Right lobe of liver (tissue), 6 donors: ENCODE data around the gene TRAF6. TPM values are rescaled to one million over a fixed set of nuclear protein-coding genes. Genes with fewer than 3 reads are reported as not detected.

Experiments used
- ATAC-seq, 4 donors: fragments of 200-7000 bp; cut with Tn5 transposase; one replicate each; pipeline ENCODE4 v1.9.1; 2020; ENCODE audit warnings: mild to moderate bottlenecking in 4 of 4, moderate library complexity in 4 of 4
- DNase-seq, 3 donors: peaks; one replicate each; pipeline ENCODE4 v3.0.0-alpha.2; 2020
- H3K27ac ChIP-seq, 3 donors: fragments of 200-600 bp; one replicate each; pipeline ENCODE4 v1.8.0; 2022
- H3K27me3 ChIP-seq, 2 donors: fragments of 200-600 bp; one replicate each; pipeline ENCODE4 v1.8.0; 2022
- H3K36me3 ChIP-seq, 4 donors: fragments of 200-600 bp; sonication (generic) in 1 of 4; one replicate each; pipeline versions ENCODE4 v1.5.1 to v1.8.0; 2017 to 2022; ENCODE audit warnings: control low read depth in 1 of 4
- H3K4me1 ChIP-seq, 4 donors: fragments of 200-600 bp; sonication (generic) in 1 of 4; one replicate each; pipeline versions ENCODE4 v1.5.1 to v1.8.0; 2017 to 2022; ENCODE audit warnings: control low read depth in 1 of 4
- H3K4me3 ChIP-seq, 3 donors: fragments of 200-600 bp; one replicate each; pipeline ENCODE4 v1.8.0; 2022
- H3K9me3 ChIP-seq, 4 donors: fragments of 200-600 bp; sonication (generic) in 1 of 4; one replicate each; pipeline versions ENCODE4 v1.5.1 to v1.8.0; 2017 to 2022; ENCODE audit warnings: control low read depth in 1 of 4
- POLR2A ChIP-seq: fragments of 450-650 bp; IDR thresholded peaks from one replicate; pipeline ENCODE4 v1.6.1; 2017; ENCODE audit warnings: antibody characterized with exemption, mild to moderate bottlenecking
- WGBS: methylation state at CpG from one replicate; pipeline ENCODE4 v1.1.6; 2018; ENCODE audit warnings: low coverage, low lambda C conversion rate; ENCODE audit not compliant: insufficient coverage; ENCODE audit errors: missing lambda C conversion rate; 5-methylcytosine and 5-hydroxymethylcytosine counted together
- intact Hi-C, 2 donors: fragments of 100-400 bp; cut with DNase I; formaldehyde crosslinking; loops; one replicate each; pipeline versions ENCODE4 v1.11.2 to v1.14.1; 2022
- total RNA-seq, 6 experiments: library from RNA; depleted of rRNA in 2 of 6; stranded (reverse); fragments of >200 nt in 2 of 6; fragmentation: NEBNext Ultra II Directional in 3 of 6; extraction: Animal tissue kit (Norgen Biotek cat#: 25700) in 3 of 6; gene quantifications; one replicate each; pipeline versions ENCODE4 v1.1.0 to v1.2.4, GENCODE V29; 2016 to 2023
- TF ChIP-seq, protein P1 (sequence below), 4 donors: fragments of 200-600 bp in 3 of 4; fragments of 450-650 bp in 1 of 4; IDR thresholded peaks; one replicate each; pipeline versions ENCODE4 v1.5.1 to v1.8.0; 2016 to 2022; ENCODE audit warnings: antibody characterized with exemption in 4 of 4, mild to moderate bottlenecking in 2 of 4
- donor health status: DM: no; HTN: yes; CAD: no.
- donor health status: DM: no; HTN: no; CAD: no.
- donor health status: DM: no; HTN: no; CAD: no.
- donor health status: DM: no; HTN: yes; CAD: no.
- donor health status: DM: no; HTN: yes; CAD: no.

TRAF6 gene
- total RNA-seq, 6 experiments from 2014 or later = 4.9 to 7.4 (median 6.7) TPM

DNA sequence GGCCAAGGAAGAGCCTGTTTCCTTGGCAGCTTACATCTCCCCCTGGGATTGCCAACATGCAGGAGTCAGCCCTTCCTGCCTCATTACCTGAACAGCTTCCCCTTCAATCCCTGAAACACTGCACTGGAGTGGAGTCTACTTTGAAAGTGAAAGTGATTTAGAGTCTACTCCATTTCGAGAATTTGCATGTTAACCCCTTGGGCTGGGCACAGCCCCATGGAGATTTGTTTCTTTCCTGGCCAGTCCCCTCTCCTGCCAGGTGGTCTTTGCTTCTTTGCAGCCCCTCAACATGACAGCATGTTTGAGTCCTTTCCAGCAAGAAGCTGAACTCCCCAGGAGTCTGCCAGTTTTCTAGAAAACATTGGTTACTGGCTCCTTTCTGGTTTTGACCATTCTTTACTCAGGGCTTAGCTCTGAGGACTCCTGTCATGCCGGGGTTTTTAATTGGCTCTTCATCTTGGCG is 59.9 kb downstream of the TRAF6 start:
- intact Hi-C loops = no loop called here
- 15% methylated on average over 3 of the region's 3 CpGs for WGBS
- DNase-seq (no peak), ATAC-seq (peak; percentile 76 to 88 (median 82))
- Histone ChIP-seq H3K4me1 (no peaks in the 10 kb centered on the region), H3K27ac (no peak overlapping the region), H3K27me3 (no peaks in the 10 kb centered on the region), H3K4me3 (peak overlapping the region in 2 of 3 donors; percentile 10 to 19), H3K9me3 (no peaks in the 10 kb centered on the region), H3K36me3 (no peaks in the 10 kb centered on the region)
- no peak for TF ChIP-seq POLR2A
- TF ChIP-seq, protein P1, sequence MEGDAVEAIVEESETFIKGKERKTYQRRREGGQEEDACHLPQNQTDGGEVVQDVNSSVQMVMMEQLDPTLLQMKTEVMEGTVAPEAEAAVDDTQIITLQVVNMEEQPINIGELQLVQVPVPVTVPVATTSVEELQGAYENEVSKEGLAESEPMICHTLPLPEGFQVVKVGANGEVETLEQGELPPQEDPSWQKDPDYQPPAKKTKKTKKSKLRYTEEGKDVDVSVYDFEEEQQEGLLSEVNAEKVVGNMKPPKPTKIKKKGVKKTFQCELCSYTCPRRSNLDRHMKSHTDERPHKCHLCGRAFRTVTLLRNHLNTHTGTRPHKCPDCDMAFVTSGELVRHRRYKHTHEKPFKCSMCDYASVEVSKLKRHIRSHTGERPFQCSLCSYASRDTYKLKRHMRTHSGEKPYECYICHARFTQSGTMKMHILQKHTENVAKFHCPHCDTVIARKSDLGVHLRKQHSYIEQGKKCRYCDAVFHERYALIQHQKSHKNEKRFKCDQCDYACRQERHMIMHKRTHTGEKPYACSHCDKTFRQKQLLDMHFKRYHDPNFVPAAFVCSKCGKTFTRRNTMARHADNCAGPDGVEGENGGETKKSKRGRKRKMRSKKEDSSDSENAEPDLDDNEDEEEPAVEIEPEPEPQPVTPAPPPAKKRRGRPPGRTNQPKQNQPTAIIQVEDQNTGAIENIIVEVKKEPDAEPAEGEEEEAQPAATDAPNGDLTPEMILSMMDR (IDR thresholded peaks at IDR 0.05) = no peak

GRCh38 chr11:36449561-36450096 is 60.4 kb downstream of the TRAF6 start:
- Histone ChIP-seq H3K9me3 (no peaks in the 10 kb centered on the region), H3K4me3 (peak overlapping the region in 2 of 3 donors; percentile 10 to 19), H3K36me3 (no peaks in the 10 kb centered on the region), H3K27me3 (no peaks in the 10 kb centered on the region), H3K4me1 (no peaks in the 10 kb centered on the region), H3K27ac (no peak overlapping the region)
- 38% methylated on average over 1 of the region's 5 CpGs for WGBS
- DNase-seq = no peak
- TF ChIP-seq POLR2A = no peak
- TF ChIP-seq, protein P1 (IDR thresholded peaks at IDR 0.05) = no peak
- no peak for ATAC-seq
- intact Hi-C loops = no loop called here

GRCh38 chr11:36447947-36448346 is 62.1 kb downstream of the TRAF6 start:
- H3K36me3 ChIP-seq = no peaks in the 10 kb centered on the region
- no peak for DNase-seq
- intact Hi-C loops = no loop called here
- WGBS = 81% methylated on average over 5 of the region's 8 CpGs
- TF ChIP-seq, protein P1 (IDR thresholded peaks at IDR 0.05) = no peak
- TF ChIP-seq POLR2A = no peak
- H3K4me1 ChIP-seq = no peaks in the 10 kb centered on the region
- no peak overlapping the region for H3K27ac ChIP-seq
- H3K4me3 ChIP-seq = no peak overlapping the region
- no peaks in the 10 kb centered on the region for H3K27me3 ChIP-seq
- H3K9me3 ChIP-seq = no peaks in the 10 kb centered on the region
- no peak for ATAC-seq

- H3K27ac ChIP-seq = no peak overlapping the region
- DNase-seq = no peak
- no peaks in the 10 kb centered on the region for H3K4me1 ChIP-seq
- intact Hi-C loops = no loop called here
- no peaks in the 10 kb centered on the region for H3K27me3 ChIP-seq
- ATAC-seq = no peak
- H3K9me3 ChIP-seq = no peaks in the 10 kb centered on the region
- H3K36me3 ChIP-seq = no peaks in the 10 kb centered on the region
- H3K4me3 ChIP-seq = no peak overlapping the region
- TF ChIP-seq POLR2A = no peak
- TF ChIP-seq, protein P1 (IDR thresholded peaks at IDR 0.05) = no peak
- 38% methylated on average over 1 of the region's 2 CpGs for WGBS
Measured at GRCh38 chr11:36447514-36447913, 62.6 kb downstream of the TRAF6 start.

DNA sequence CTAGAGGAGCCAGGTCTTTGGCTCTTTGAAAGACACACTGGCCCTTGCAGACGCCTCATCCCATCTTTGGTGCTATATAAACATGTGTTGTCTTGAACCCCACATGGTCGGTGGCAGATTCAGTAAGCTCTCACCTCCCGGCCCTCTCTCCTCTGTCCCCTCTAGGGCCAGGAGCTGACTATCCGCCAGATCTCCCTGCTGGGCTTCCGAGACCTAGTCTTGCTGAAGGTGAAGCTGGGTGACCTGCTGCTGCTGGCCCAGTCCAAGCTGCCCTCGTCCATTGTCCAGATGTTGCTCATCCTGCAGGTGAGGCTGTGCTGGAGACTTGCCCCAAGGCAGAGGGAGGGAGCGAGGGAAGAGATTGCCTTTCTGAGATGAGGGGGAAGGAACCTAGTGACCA is 63.9 kb downstream of the TRAF6 start:
- Histone ChIP-seq H3K27me3 (no peaks in the 10 kb centered on the region), H3K27ac (no peak overlapping the region), H3K36me3 (no peaks in the 10 kb centered on the region), H3K9me3 (no peaks in the 10 kb centered on the region), H3K4me3 (no peak overlapping the region), H3K4me1 (no peaks in the 10 kb centered on the region)
- ATAC-seq = no peak
- 100% methylated on average over 1 of the region's 7 CpGs for WGBS
- DNase-seq = no peak
- TF ChIP-seq, protein P1 (IDR thresholded peaks at IDR 0.05) = no peak
- no peak for TF ChIP-seq POLR2A
- intact Hi-C loops = no loop called here
